ENCODE data around the gene TLR4.
A peak's percentile ranks its signal among the peaks of the same experiment; 100 is the strongest.

TLR4 gene

GRCh38 chr9:117691367-117691766, 12.8 kb upstream of the TLR4 start:
- DNase-seq (ENCODE audit: extremely low read depth, low read depth), result no peak
- TF ChIP-seq CTCF (IDR thresholded peaks at IDR 0.05; ENCODE audit: low read depth, low read length, missing control alignments), result no peak

GRCh38 chr9:117696154-117696553, 8.0 kb upstream of the TLR4 start:
- no peak overlapping the region for H3K4me3 ChIP-seq (replicated peaks; ENCODE audit: low read depth, low read length)
- DNase-seq (ENCODE audit: extremely low read depth, low read depth), result no peak
- TF ChIP-seq CTCF (IDR thresholded peaks at IDR 0.05; ENCODE audit: low read depth, low read length, missing control alignments), result no peak

More at GRCh38 chr9:117691367-117691766, 12.8 kb upstream of the TLR4 start:
- no peak overlapping the region for H3K4me3 ChIP-seq (replicated peaks; ENCODE audit: low read depth, low read length)

- no peak overlapping the region for H3K4me3 ChIP-seq (replicated peaks; ENCODE audit: low read depth, low read length)
- TF ChIP-seq CTCF (IDR thresholded peaks at IDR 0.05; ENCODE audit: low read depth, low read length, missing control alignments), result no peak
- no peak for DNase-seq (ENCODE audit: extremely low read depth, low read depth)
Measured at GRCh38 chr9:117697046-117697445, 7.2 kb upstream of the TLR4 start.

- TF ChIP-seq CTCF (IDR thresholded peaks at IDR 0.05; ENCODE audit: low read depth, low read length, missing control alignments), result no peak
- H3K4me3 ChIP-seq (replicated peaks; ENCODE audit: low read depth, low read length), result peak overlapping the region; percentile 44
Measured at GRCh38 chr9:117703537-117703936, 666 bp upstream of the TLR4 start.

GRCh38 chr9:117704597-117704996, 394 bp downstream of the TLR4 start:
- no peak for TF ChIP-seq CTCF (IDR thresholded peaks at IDR 0.05; ENCODE audit: low read depth, low read length, missing control alignments)
- DNase-seq (ENCODE audit: extremely low read depth, low read depth), result no peak
- H3K4me3 ChIP-seq (replicated peaks; ENCODE audit: low read depth, low read length), result peak overlapping the region; percentile 44

More at GRCh38 chr9:117703537-117703936, 666 bp upstream of the TLR4 start:
- DNase-seq (ENCODE audit: extremely low read depth, low read depth), result no peak

- H3K4me3 ChIP-seq (replicated peaks; ENCODE audit: low read depth, low read length), result peak overlapping the region; percentile 44
- DNase-seq (ENCODE audit: extremely low read depth, low read depth), result no peak
- no peak for TF ChIP-seq CTCF (IDR thresholded peaks at IDR 0.05; ENCODE audit: low read depth, low read length, missing control alignments)
Measured at GRCh38 chr9:117705386-117705785, 1.2 kb downstream of the TLR4 start.

- no peak for TF ChIP-seq CTCF (IDR thresholded peaks at IDR 0.05; ENCODE audit: low read depth, low read length, missing control alignments)
- no peak overlapping the region for H3K4me3 ChIP-seq (replicated peaks; ENCODE audit: low read depth, low read length)
- DNase-seq (ENCODE audit: extremely low read depth, low read depth), result no peak
Measured at GRCh38 chr9:117706421-117707116, 2.4 kb downstream of the TLR4 start.
